GM12801 (cell line): Measurements from ENCODE around the gene TSPAN11.

ENCODE experiments used
- TF ChIP-seq, protein P1 (sequence below): IDR thresholded peaks from one replicate; pipeline ENCODE4 v1.5.1; 2011; ENCODE audit warnings: control low read depth; ENCODE audit not compliant: insufficient read length; ENCODE audit errors: extremely low read depth

Gene TSPAN11

DNA sequence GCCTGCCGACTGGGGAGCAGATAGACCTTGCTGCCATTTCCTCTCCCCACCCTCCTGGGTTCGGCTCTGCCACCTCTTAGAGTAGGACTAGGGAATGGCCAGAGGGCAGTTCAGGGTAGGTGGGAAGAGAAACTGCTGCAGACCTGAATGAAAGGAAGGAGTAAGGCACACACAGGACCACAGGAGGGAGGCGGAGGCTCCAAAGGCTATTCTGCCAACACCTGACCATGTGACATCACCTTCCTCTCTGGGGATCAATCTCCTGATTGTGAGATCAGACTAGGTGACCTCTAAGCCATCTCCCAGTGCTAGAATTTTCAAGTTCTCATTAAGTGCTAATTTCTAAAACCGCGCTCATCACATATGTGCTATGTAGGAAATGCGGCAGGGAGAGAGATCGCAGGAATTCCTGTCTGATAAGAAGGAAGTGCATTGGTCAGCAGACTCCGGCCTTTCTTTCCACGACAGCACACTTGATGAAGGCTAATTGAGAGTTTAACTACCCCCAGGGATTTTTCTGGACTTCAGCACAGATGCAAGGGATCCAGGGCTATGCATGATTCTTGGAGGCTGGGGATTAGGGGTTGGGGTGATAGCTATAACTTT is 11.5 kb upstream of the TSPAN11 start:
- TF ChIP-seq, protein P1, sequence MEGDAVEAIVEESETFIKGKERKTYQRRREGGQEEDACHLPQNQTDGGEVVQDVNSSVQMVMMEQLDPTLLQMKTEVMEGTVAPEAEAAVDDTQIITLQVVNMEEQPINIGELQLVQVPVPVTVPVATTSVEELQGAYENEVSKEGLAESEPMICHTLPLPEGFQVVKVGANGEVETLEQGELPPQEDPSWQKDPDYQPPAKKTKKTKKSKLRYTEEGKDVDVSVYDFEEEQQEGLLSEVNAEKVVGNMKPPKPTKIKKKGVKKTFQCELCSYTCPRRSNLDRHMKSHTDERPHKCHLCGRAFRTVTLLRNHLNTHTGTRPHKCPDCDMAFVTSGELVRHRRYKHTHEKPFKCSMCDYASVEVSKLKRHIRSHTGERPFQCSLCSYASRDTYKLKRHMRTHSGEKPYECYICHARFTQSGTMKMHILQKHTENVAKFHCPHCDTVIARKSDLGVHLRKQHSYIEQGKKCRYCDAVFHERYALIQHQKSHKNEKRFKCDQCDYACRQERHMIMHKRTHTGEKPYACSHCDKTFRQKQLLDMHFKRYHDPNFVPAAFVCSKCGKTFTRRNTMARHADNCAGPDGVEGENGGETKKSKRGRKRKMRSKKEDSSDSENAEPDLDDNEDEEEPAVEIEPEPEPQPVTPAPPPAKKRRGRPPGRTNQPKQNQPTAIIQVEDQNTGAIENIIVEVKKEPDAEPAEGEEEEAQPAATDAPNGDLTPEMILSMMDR, result no peak

DNA sequence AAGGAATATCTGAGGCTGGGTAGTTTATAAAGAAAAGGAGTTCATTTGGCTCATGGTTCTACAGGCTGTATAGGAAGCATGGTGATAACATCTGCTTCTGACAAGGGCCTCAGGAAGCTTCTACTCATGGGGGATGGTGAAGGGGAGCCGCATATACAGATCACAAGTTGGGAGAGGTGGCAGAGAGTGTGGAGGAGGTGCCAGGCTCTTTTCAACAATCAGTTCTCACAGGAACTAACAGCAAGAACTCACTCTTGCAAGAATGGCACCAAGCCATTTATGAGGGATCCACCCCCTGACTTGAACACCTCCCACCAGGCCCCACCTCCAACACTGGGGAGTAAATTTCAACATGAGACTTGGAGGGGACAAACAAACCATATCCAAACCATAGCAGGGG is 3.5 kb upstream of the TSPAN11 start:
- TF ChIP-seq, protein P1, result no peak

DNA sequence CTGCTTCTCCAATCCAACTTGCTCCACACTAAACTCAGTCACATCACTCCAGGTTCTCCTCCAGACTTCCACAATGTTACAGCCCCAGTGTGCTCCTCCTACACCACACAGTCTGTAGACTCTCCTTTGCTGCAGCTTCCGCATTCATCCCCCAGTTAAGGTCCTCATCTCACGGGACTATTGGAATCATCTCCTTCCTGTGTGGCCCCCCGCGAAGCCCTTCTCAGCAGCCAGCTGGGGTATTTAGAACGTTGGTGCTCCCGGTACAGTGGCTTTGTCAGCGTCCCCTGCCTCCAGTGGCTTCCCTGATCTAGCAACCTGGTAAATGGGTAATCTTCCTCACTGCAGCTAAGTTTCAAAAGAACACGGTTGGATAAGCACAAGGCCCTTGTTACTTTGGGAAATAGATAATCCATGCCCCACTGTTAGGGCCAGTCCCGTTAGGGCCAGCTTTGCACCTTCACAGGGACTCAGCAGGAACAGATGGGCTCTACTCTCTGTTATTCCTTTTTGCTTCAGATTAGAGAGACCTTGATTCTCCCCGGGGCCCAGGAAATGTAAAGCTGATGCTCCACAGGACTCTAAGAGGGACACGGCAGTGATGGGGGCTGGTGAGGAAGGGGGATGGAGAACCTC is 823 bp upstream of the TSPAN11 start:
- TF ChIP-seq, protein P1, result no peak

DNA sequence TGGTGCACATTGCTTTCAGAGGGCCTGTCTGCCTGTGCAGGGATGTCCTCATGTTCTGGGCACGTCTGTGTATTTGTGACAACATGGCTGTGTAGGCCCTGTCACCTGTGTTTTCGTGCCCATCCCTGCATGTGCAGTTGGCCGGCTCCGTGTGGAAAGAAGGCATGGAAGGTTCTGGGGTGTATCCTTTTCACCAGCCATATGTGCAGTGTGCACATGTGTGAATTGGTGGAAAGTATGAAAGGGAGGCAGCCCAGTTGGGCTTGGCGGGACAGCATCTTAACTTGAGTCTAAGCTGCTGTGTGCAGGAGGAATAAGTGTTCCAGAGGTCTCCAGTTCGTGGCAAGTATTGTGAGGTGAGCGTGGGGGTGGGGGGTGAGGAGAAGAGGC is 669 bp downstream of the TSPAN11 start:
- TF ChIP-seq, protein P1, result no peak

DNA sequence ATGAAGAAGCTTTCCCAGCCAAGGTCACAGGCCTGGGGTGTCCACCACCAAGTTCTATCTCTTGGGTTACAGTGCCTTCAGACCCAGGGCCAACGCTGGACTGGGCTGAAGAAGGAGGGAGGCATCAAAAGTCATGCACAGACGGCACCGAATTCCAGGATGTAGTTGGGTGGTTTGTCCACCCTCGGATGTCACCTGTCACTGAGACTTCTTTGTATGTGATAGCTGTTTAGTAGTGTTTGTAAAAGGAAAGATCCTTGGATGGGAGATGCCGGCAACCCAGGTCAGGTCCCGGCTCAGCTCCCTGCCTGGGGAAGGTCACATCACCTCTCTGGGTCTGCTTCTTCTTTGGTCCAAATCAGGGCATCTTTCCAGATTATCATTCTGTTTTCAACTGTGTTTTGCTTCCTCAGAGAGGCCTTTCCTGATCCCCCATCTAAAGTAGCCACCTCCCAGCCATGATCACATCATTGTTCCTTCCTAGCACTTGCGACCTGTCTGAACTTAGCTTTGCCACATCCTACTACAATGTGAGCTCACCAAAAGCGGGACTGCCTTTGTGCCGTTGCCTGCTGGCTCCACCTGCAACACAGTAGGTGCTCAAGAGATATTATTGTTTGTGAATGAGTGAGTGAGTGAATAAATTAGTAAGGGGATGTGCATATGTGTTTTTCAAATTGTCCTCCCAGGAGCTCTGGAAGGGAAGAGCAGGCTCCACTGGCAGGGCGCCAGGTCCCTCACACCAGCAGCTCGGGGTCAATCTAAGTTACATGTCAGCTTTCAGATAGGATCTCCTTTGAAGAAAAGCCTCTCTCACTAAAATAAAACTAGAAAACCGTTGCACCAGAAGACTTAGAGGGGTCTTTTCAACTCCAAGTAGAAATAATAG is 2.1 kb downstream of the TSPAN11 start:
- TF ChIP-seq, protein P1, result no peak

DNA sequence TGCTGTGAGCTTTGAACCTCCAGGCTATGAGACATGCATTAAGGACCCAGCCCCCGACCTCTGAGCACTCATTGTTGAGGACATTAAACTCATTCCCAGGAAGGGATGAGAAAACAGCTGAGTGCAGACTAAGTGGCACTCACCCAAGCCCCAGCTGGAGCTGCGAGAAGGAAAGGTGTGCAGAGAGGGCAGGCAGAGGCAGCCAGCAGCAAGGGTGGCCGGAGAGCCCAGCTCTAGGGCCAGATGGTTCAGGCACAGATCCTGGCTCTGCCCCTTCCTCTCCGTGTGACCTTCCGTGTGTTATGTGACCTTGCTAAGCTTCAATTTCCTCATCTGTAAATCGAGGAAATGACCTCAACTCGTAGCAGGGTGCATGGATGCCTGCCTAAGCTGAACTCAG is 3.7 kb downstream of the TSPAN11 start:
- TF ChIP-seq, protein P1, result no peak

DNA sequence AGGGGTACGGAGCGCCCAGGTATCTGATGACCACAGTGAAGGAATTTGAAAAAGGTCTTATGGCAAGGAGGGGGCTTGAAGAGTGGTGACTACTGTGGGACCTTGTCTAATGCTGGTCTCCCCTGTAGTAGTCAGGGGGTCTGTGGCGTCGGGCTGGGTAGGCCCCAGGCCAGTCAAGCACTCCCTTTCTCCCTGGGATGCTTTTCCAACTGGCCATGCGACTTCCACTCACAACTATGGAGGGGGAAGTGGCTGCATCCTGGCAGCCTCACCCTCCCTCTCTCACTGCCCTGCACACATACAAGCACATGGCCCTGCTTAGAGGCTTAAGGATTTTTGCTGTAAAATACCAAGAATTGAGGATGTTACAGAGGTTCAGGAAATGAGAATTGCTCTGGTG is 4.1 kb downstream of the TSPAN11 start:
- TF ChIP-seq, protein P1, result no peak
